Kidney epithelial cell (primary cell): ENCODE measurements around the gene STXBP4. TPM values are rescaled to one million over a fixed set of nuclear protein-coding genes. Genes with fewer than 3 reads are reported as not detected.

Source experiments
- DNase-seq: peaks from one replicate; pipeline ENCODE4 v3.0.0-alpha.2; 2010; ENCODE audit warnings: low read depth
- H3K27me3 ChIP-seq: 2 replicates; pipeline ENCODE4 v1.6.0; 2011; ENCODE audit warnings: low read length; ENCODE audit not compliant: control insufficient read depth, insufficient read depth
- H3K36me3 ChIP-seq: 2 replicates; pipeline ENCODE4 v1.5.1; 2011; ENCODE audit warnings: low read length; ENCODE audit not compliant: control insufficient read depth, insufficient read depth
- H3K4me3 ChIP-seq: 2 replicates; pipeline ENCODE4 v1.5.1; 2011; ENCODE audit warnings: low read depth, mild to moderate bottlenecking, control low read depth, low read length
- CTCF ChIP-seq: IDR thresholded peaks from 2 replicates; pipeline ENCODE4 v1.5.1; 2011; ENCODE audit warnings: mild to moderate bottlenecking, moderate library complexity, low read length, control low read depth, inconsistent platforms; ENCODE audit not compliant: insufficient read depth, poor library complexity, severe bottlenecking
- total RNA-seq: library from RNA; depleted of rRNA; stranded (reverse); fragments of >200 nt; gene quantifications from 2 replicates; pipeline ENCODE4 v1.2.3, GENCODE V29; 2015

Gene STXBP4
- total RNA-seq, 1 donor from 2014 or later: 40.1 TPM

DNA sequence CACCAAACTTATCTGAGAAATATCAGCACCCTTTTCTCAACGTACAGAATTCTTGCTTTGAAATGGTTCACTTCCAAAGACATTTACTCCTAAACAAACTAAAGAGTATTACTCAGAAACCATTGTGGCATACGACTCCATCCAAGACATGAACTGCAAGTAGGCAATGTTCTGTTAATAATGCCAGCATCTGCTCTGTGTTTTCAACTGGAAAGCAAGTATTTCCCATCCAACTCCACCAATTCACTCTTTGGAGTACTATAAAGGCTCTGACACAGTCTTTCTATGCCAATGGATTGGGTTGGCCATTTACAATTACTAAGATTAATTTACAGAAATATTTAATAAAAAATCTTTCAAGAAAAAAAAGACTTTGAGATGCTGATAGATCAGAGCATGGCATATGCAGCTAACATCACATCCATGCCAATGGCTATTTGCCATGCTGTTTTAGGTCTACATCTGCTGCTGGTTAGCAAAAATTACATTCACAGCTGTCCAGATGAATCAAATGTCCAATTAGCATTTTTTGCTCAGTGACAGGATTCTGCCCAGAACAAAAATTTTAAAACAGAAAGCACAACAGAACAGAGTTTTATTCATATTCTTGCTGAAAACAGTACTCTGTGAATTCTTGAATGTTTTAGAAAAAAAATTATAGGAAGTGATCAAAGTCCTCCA, 230.3 kb downstream of the STXBP4 start:
- no peaks in the 10 kb centered on the region for H3K36me3 ChIP-seq
- DNase-seq: no peak
- TF ChIP-seq CTCF: no peak
- no peak overlapping the region for H3K4me3 ChIP-seq
- H3K27me3 ChIP-seq: no peaks in the 10 kb centered on the region

- no peaks in the 10 kb centered on the region for H3K27me3 ChIP-seq
- DNase-seq: no peak
- H3K36me3 ChIP-seq: no peaks in the 10 kb centered on the region
- no peak for TF ChIP-seq CTCF
- no peak overlapping the region for H3K4me3 ChIP-seq
Measured at GRCh38 chr17:55200904-55201303, 232.3 kb downstream of the STXBP4 start.

GRCh38 chr17:55201308-55201932, 232.9 kb downstream of the STXBP4 start:
- TF ChIP-seq CTCF: no peak
- H3K27me3 ChIP-seq: no peaks in the 10 kb centered on the region
- DNase-seq: no peak
- H3K4me3 ChIP-seq: no peak overlapping the region
- H3K36me3 ChIP-seq: no peaks in the 10 kb centered on the region

DNA sequence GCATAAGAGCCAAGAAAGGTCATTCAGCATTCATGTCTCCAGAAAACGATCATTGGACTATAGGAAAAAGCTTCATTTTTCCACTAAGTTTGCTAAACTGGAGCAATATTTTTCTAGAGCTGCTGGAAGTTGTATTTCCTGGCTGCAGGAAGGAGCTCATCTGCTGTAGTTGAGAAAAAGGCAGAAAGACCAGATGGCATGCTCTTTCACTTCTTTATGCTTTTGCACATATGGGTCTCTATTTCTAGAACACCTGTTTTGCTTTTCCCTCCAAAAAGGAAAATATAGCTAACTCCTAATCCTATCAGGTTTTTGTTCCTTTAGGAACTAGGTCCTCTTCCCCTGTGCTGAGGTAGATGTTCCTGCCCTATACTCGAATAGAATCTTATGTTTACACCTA, 234.3 kb downstream of the STXBP4 start:
- Histone ChIP-seq H3K36me3 (no peaks in the 10 kb centered on the region), H3K4me3 (no peak overlapping the region), H3K27me3 (no peaks in the 10 kb centered on the region)
- no peak for TF ChIP-seq CTCF
- DNase-seq: no peak

GRCh38 chr17:55208078-55208812, 239.7 kb downstream of the STXBP4 start:
- TF ChIP-seq CTCF: no peak
- DNase-seq: no peak

More at GRCh38 chr17:55208078-55208812, 239.7 kb downstream of the STXBP4 start:
- no peak overlapping the region for H3K4me3 ChIP-seq
- H3K36me3 ChIP-seq: no peaks in the 10 kb centered on the region
- no peaks in the 10 kb centered on the region for H3K27me3 ChIP-seq
